HG03159 (cell line): Measurements from ENCODE around the gene GLA.

Experiments
- ATAC-seq: cut with Tn5 transposase; IDR thresholded peaks from one replicate; pipeline ENCODE4 v1.9.1; 2021; ENCODE audit warnings: mild to moderate bottlenecking, moderate library complexity; ENCODE audit not compliant: unreplicated experiment

The GLA gene

GRCh38 chrX:101407748-101408531, at the start of gene GLA, which contains the start of gene HNRNPH2:
Gene GLA (minus strand): TSS chrX:101407925. CDS start chrX:101407903, 22 bp downstream.
Gene HNRNPH2 (plus strand): TSS chrX:101408222. CDS start chrX:101411989, 3,767 bp downstream.
- ATAC-seq = peak; percentile 91

GRCh38 chrX:101452056-101452455, 44.3 kb upstream of the GLA start:
- no peak for ATAC-seq

GRCh38 chrX:101450961-101451360, 43.2 kb upstream of the GLA start:
- ATAC-seq = no peak

- ATAC-seq = no peak
These were observed 42.4 kb upstream of the GLA start for GRCh38 chrX:101450085-101450484.

- no peak for ATAC-seq
These were observed 41.6 kb upstream of the GLA start for GRCh38 chrX:101449279-101449678.

- ATAC-seq = no peak
These were observed 34.4 kb upstream of the GLA start for GRCh38 chrX:101442085-101442484.

GRCh38 chrX:101430457-101431078, 22.8 kb upstream of the GLA start:
- peak; percentile 92 for ATAC-seq

- peak; percentile 46 for ATAC-seq
These were observed 22.2 kb upstream of the GLA start for GRCh38 chrX:101429934-101430333.

- no peak for ATAC-seq
These were observed 20.2 kb upstream of the GLA start for GRCh38 chrX:101427954-101428353.

- ATAC-seq = no peak
These were observed 11.8 kb upstream of the GLA start for GRCh38 chrX:101419489-101419888.

- no peak for ATAC-seq
These were observed 10.5 kb upstream of the GLA start for GRCh38 chrX:101417981-101418841.

GRCh38 chrX:101417190-101417589, 9.5 kb upstream of the GLA start:
- ATAC-seq = no peak

- no peak for ATAC-seq
These were observed 9.0 kb upstream of the GLA start for GRCh38 chrX:101416691-101417090.

- ATAC-seq = peak; percentile 55
These were observed 7.7 kb upstream of the GLA start for GRCh38 chrX:101415180-101416145.

- no peak for ATAC-seq
These were observed 4.3 kb upstream of the GLA start for GRCh38 chrX:101411984-101412383.

GRCh38 chrX:101410461-101410860, 2.7 kb upstream of the GLA start:
- no peak for ATAC-seq

- no peak for ATAC-seq
These were observed 1.3 kb upstream of the GLA start for GRCh38 chrX:101409043-101409442.

- no peak for ATAC-seq
These were observed 762 bp upstream of the GLA start for GRCh38 chrX:101408532-101408841.

- ATAC-seq = no peak
These were observed 468 bp downstream of the GLA start for GRCh38 chrX:101407167-101407747.

GRCh38 chrX:101399825-101400224, 7.9 kb downstream of the GLA start:
- no peak for ATAC-seq
